GM19324 (cell line): ENCODE data around the gene GCN1.
"Not testable (repeated sequence)": the region's sequence is repeated elsewhere in the genome, so short reads cannot be mapped to it uniquely, and the experiment has no call there.

ENCODE experiments used
- ATAC-seq: cut with Tn5 transposase; IDR thresholded peaks from one replicate; pipeline ENCODE4 v1.9.1; 2021; ENCODE audit warnings: mild to moderate bottlenecking, moderate library complexity; ENCODE audit not compliant: unreplicated experiment, low FRiP score

GCN1 gene, protein sequence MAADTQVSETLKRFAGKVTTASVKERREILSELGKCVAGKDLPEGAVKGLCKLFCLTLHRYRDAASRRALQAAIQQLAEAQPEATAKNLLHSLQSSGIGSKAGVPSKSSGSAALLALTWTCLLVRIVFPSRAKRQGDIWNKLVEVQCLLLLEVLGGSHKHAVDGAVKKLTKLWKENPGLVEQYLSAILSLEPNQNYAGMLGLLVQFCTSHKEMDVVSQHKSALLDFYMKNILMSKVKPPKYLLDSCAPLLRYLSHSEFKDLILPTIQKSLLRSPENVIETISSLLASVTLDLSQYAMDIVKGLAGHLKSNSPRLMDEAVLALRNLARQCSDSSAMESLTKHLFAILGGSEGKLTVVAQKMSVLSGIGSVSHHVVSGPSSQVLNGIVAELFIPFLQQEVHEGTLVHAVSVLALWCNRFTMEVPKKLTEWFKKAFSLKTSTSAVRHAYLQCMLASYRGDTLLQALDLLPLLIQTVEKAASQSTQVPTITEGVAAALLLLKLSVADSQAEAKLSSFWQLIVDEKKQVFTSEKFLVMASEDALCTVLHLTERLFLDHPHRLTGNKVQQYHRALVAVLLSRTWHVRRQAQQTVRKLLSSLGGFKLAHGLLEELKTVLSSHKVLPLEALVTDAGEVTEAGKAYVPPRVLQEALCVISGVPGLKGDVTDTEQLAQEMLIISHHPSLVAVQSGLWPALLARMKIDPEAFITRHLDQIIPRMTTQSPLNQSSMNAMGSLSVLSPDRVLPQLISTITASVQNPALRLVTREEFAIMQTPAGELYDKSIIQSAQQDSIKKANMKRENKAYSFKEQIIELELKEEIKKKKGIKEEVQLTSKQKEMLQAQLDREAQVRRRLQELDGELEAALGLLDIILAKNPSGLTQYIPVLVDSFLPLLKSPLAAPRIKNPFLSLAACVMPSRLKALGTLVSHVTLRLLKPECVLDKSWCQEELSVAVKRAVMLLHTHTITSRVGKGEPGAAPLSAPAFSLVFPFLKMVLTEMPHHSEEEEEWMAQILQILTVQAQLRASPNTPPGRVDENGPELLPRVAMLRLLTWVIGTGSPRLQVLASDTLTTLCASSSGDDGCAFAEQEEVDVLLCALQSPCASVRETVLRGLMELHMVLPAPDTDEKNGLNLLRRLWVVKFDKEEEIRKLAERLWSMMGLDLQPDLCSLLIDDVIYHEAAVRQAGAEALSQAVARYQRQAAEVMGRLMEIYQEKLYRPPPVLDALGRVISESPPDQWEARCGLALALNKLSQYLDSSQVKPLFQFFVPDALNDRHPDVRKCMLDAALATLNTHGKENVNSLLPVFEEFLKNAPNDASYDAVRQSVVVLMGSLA (N-terminal part only)

GRCh38 chr12:120194534-120195395 lies at the start of gene GCN1:
Gene GCN1, minus strand, starts transcription at chr12:120194715. Its CDS starts 18 bp downstream, at chr12:120194697.
- ATAC-seq, result peak; percentile 82

DNA sequence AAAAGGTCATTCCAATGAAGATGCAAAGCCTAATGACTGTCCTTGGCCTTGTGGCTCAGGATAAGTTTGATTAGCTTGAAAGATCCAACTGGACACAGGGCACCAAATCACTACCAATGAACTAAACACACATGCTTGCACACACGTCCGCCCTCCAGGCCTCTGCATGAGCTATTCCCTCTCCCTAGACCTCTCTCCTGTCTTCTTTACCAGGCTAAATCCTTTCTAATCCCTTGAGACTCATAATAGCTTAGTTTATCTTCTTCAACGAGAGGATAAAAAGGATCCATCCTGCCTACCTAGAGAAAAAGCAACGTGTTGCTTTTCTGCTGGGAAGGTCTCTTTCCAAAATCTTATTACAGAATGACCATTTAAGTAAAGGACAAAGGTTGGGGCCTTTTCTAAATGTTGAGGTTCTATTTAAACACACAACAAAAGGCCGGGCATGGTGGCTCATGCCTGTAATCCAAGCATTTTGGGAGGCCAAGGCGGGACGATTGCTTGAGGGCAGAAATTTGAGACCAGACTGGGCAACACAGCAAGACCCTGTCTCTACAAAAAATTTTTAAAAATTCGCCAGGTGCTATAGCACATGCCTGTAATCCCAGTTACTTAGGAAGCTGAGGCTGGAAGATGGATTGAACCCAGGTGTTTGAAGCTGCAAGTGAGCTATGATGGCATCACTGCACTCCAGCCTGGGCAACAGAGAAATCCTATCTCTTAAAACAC lies 48.6 kb upstream of the GCN1 start:
- ATAC-seq, result no peak

GRCh38 chr12:120242275-120242799 lies 47.8 kb upstream of the GCN1 start:
- no peak for ATAC-seq

DNA sequence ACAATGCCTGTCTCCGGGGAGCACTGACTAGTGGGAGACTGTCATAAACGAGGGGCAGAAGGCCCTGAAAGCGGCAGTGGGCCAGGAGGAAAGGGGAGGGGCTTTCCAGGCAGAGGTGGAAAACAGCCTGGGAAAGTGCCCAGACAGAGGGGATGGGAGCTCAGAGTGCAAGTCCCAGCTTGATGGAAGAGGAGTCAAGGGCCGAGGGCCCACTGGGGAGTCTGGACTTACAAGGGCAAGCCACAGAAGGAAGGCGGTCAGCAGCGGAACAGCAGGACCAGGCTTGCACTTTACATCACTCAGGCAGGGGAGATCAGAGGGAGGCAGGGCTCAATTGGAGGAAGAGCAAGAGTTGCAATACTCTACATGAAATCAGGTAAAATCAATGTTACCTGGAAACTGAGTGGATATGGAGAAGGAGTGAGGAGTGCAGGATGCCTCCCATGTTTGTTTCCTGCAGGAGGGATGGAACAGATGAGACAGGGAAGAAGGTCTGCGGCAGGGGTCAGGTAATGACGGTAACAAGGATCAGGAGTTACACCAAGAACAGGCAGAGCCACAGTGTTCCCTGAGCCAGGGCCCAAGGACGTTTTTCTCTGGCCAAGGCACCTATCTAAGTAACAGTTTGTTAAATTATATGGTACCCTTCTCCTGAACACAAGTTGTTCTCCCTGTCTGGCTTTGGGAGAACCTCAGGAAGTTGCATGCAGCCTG lies 47.2 kb upstream of the GCN1 start:
- no peak for ATAC-seq

- no peak for ATAC-seq
Observed at GRCh38 chr12:120240495-120240833, 45.9 kb upstream of the GCN1 start.

DNA sequence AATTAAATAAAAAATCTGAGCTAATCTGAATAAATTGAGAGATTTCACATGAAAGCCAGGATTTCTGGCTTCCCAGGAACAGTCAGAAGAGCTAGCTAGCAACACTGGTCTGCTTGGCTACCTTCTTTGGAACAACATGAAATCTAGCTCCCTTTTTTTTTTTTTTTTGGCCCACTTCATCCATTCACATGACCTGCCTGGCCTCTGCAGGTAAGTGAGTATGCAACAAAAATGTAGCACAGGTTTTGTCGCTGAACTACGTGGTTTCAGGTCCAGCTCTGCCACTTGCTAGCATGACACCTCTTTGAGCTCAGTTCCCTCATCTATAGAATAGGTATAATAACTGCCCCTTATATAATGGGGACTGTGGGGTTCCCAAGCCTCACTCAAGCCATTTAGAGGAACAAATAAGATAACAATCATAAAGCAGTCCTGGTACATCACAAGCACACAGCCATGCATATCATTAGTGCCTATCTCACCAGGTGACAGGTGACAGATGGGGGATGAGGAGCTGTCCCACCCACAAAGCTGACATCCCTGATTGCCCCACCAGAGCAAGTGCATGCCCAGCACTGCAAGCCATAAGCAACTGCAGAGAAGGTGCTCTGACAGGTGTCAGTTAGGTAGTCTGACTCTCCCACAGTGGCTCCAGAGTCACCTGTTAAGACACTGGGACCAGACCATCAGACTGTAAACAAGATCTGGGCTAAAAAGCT lies 45.4 kb upstream of the GCN1 start:
- no peak for ATAC-seq

GRCh38 chr12:120238839-120239445 lies 44.4 kb upstream of the GCN1 start:
- ATAC-seq, result no peak

DNA sequence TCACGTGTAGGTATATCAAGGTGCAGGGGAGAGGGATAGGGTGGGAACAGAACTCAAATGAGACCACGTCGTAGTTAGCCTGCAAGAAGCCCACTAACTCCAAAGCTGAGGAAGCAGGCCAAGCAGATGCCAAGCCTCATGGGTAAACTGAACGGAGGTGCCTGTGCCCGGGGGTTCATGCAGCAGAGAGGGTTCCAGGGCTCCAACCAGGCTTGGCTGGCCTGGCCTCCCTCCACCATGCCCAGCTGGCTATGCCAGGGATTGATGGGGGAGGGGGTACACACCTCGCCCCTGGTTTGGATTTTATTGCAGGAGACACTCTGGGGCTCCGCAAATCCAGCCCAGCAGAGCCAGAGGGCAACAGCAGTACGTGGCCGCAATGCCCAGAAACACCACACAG lies 43.7 kb upstream of the GCN1 start:
- ATAC-seq, result no peak

- ATAC-seq, result no peak
Observed at GRCh38 chr12:120237360-120238171, 43.1 kb upstream of the GCN1 start.

GRCh38 chr12:120236809-120237208 lies 42.3 kb upstream of the GCN1 start:
- ATAC-seq, result not testable (repeated sequence)

GRCh38 chr12:120235369-120236323 lies 41.1 kb upstream of the GCN1 start:
- no peak for ATAC-seq

DNA sequence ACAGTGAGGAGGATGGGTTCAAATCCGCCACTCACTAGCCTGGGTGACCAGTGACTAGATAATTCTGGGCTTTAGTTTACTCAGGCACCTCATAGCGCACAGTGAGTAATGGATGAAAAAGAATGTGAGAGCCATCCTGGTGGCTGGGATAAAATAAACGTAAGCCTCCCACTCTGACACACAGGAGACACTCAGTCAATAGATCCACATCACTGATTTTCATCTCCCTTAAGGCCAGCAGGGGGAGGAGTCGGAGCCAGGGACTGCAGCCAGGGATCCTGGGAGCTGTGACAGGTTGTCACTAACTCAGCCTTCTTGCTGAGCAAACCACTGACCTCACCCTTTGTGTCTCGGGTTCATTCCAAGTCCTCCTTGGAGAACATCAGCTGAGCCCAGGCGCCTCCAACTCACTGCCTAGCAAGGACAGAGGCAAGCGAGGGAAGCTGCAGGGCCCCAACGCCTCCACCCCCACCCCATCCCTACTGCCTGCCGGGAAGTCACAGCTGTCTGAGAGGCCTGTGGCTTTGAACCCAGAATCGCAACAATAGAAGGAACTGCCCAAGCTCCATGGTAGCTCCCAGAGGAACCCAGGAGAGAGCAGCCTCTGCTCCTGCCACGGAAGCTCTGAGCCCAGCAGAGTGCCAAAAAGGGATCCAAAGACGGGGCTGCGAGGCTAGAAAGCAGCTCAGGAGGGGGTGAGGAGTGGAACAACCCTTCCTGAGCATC lies 40.3 kb upstream of the GCN1 start:
- no peak for ATAC-seq

GRCh38 chr12:120231316-120232011 lies 36.9 kb upstream of the GCN1 start:
- ATAC-seq, result no peak

- no peak for ATAC-seq
Observed at GRCh38 chr12:120230974-120231315, 36.4 kb upstream of the GCN1 start.
